SU-DHL-6 (cell line): ENCODE data around the gene GAREM1.

Source experiments
- H2AFZ ChIP-seq: fragments of 200-600 bp; sonication (generic); 2 replicates; pipeline ENCODE4 v1.6.1; 2014; ENCODE audit warnings: low read depth, mild to moderate bottlenecking, moderate library complexity, mixed read lengths, antibody characterized with exemption, low read length; ENCODE audit not compliant: severe bottlenecking
- H3F3A ChIP-seq: fragments of 200-600 bp; shearing (Covaris generic); 2 replicates; pipeline ENCODE4 v1.6.0; 2016; ENCODE audit warnings: antibody characterized with exemption, mild to moderate bottlenecking; ENCODE audit not compliant: insufficient read depth
- H3K27ac ChIP-seq: fragments of 200-600 bp; sonication (generic); 2 replicates; pipeline ENCODE4 v1.5.1; 2016; ENCODE audit warnings: low read depth, mild to moderate bottlenecking, low read length, moderate library complexity, mixed read lengths
- H3K27me3 ChIP-seq: fragments of 200-600 bp; sonication (generic), shearing (Covaris generic); 2 replicates; pipeline ENCODE4 v1.6.0; 2014; ENCODE audit warnings: mild to moderate bottlenecking, low read length
- H3K36me3 ChIP-seq: fragments of 200-600 bp; sonication (generic); 2 replicates; pipeline ENCODE4 v1.6.1; 2014; ENCODE audit warnings: mild to moderate bottlenecking, low read length, mixed read lengths
- H3K4me2 ChIP-seq: fragments of 300-600, 200-600 bp; shearing (Covaris generic), sonication (generic); 2 replicates; pipeline ENCODE4 v1.6.0; 2014; ENCODE audit warnings: low read length, low read depth, mild to moderate bottlenecking; ENCODE audit not compliant: poor library complexity, severe bottlenecking
- H3K4me3 ChIP-seq: fragments of 200-600 bp; sonication (generic); 2 replicates; pipeline ENCODE4 v1.5.1; 2014; ENCODE audit warnings: antibody characterized with exemption, low read length, mild to moderate bottlenecking, mixed read lengths; ENCODE audit not compliant: insufficient read depth, poor library complexity, severe bottlenecking
- H3K79me2 ChIP-seq: fragments of 200-600 bp; sonication (generic); 2 replicates; pipeline ENCODE4 v1.6.1; 2014; ENCODE audit warnings: mild to moderate bottlenecking, low read length, moderate library complexity; ENCODE audit not compliant: insufficient read depth
- H3K9ac ChIP-seq: fragments of 200-600 bp; sonication (generic); 2 replicates; pipeline ENCODE4 v1.7.0; 2014; ENCODE audit warnings: mild to moderate bottlenecking, low read length
- H3K9me2 ChIP-seq: fragments of 200-600 bp; sonication (generic); replicated peaks from 2 replicates; pipeline ENCODE4 v1.6.1; 2014; ENCODE audit warnings: low read length; ENCODE audit not compliant: insufficient read depth
- H3K9me3 ChIP-seq: fragments of 200-600 bp; sonication (generic); 2 replicates; pipeline ENCODE4 v1.6.1; 2014; ENCODE audit warnings: low read length, mixed read lengths; ENCODE audit not compliant: insufficient read depth
- H4K20me1 ChIP-seq: fragments of 200-600 bp; sonication (generic); 2 replicates; pipeline ENCODE4 v1.6.1; 2014; ENCODE audit warnings: low read depth, mild to moderate bottlenecking, antibody characterized with exemption, low read length, moderate library complexity, mixed read lengths
- EZH2phosphoT487 ChIP-seq: fragments of 200-600 bp; sonication (generic), shearing (Covaris generic); conservative IDR thresholded peaks from 2 replicates; pipeline ENCODE4 v1.6.1; 2018; ENCODE audit warnings: mild to moderate bottlenecking, antibody characterized with exemption, low read length, moderate library complexity, mixed read lengths
- TF ChIP-seq, protein P1 (sequence below): fragments of 200-600 bp; sonication (generic); IDR thresholded peaks from one replicate; pipeline ENCODE4 v1.5.1; 2017; ENCODE audit warnings: antibody characterized with exemption, mild to moderate bottlenecking, low read length, moderate library complexity; ENCODE audit not compliant: insufficient read depth, poor library complexity, severe bottlenecking

Gene GAREM1

DNA sequence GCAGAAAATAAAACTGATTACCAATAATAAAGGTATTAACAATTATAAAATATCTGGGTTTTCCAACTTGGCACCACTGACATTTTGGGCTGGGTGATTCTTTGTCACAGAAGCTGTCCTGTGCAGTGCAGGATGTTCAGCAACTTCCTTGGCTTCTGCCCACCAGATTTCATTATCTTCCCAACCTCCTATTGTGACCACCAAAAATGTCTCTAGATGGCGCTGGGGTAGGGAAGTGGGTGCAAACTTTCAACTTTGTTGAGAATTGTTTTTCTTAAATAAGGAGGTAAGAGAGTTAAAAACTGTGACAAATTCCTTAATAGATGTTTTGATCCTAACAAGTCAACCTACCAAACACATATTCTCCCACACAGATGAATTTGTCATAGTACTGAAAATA is 90.1 kb downstream of the GAREM1 start:
- no peak overlapping the region for H3K4me3 ChIP-seq
- H3K27me3 ChIP-seq: no peaks in the 10 kb centered on the region
- H3K36me3 ChIP-seq: no peaks in the 10 kb centered on the region
- H3K79me2 ChIP-seq: no peaks in the 10 kb centered on the region
- no peaks in the 10 kb centered on the region for H3K9me3 ChIP-seq
- no peak for TF ChIP-seq EZH2phosphoT487
- TF ChIP-seq, protein P1, sequence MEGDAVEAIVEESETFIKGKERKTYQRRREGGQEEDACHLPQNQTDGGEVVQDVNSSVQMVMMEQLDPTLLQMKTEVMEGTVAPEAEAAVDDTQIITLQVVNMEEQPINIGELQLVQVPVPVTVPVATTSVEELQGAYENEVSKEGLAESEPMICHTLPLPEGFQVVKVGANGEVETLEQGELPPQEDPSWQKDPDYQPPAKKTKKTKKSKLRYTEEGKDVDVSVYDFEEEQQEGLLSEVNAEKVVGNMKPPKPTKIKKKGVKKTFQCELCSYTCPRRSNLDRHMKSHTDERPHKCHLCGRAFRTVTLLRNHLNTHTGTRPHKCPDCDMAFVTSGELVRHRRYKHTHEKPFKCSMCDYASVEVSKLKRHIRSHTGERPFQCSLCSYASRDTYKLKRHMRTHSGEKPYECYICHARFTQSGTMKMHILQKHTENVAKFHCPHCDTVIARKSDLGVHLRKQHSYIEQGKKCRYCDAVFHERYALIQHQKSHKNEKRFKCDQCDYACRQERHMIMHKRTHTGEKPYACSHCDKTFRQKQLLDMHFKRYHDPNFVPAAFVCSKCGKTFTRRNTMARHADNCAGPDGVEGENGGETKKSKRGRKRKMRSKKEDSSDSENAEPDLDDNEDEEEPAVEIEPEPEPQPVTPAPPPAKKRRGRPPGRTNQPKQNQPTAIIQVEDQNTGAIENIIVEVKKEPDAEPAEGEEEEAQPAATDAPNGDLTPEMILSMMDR: no peak
- no peak overlapping the region for H3K9ac ChIP-seq
- no peaks in the 10 kb centered on the region for H3F3A ChIP-seq
- H3K4me2 ChIP-seq: no peak overlapping the region
- no peaks in the 10 kb centered on the region for H4K20me1 ChIP-seq
- no peak overlapping the region for H2AFZ ChIP-seq
- H3K27ac ChIP-seq: no peak overlapping the region
- no peaks in the 10 kb centered on the region for H3K9me2 ChIP-seq

DNA sequence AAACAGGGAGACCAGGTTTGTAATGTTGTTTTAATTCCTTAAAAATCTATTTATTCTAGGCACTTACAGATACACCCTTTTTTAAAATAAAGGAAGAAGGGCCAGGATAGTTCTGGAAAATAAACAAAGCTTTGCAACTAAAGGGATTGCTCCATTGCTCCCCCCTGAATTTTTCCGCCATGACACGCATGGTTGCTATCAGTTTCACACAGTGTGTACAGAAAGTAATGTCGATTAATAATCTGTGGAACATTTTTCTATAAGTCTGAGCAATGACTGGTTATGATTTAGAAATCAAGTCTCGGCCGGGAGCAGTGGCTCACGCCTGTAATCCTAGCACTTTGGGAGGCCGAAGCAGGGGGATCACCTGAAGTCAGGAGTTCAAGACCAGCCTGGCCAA is 90.8 kb downstream of the GAREM1 start:
- TF ChIP-seq EZH2phosphoT487: no peak
- TF ChIP-seq, protein P1: no peak
- Histone ChIP-seq H3K27me3 (no peaks in the 10 kb centered on the region), H3K27ac (no peak overlapping the region)

DNA sequence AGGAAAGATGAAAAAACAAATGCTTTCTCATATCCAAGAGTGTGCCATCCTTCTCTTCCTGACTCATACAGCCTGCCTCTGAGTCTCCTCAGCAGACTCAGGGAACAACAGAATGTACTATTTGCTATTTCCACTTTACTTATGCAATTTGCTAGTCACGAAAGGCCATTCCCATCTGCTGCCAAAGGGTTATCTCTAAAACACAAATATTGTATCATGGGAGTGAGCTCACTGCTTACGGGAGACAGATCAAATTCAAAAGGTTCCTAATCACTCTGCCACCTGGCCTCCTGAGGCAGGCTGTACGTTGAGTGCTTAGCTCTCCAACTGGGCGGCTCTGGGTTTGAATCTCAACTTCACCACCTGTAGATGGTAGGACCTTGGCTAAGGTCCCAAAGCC is 92.0 kb downstream of the GAREM1 start:
- Histone ChIP-seq H3K4me3 (no peak overlapping the region), H3K36me3 (no peaks in the 10 kb centered on the region), H3F3A (no peaks in the 10 kb centered on the region), H3K9me2 (no peaks in the 10 kb centered on the region), H3K79me2 (no peaks in the 10 kb centered on the region), H3K9ac (no peak overlapping the region), H2AFZ (no peak overlapping the region), H3K27ac (no peak overlapping the region), H4K20me1 (no peaks in the 10 kb centered on the region), H3K4me2 (no peak overlapping the region), H3K27me3 (no peaks in the 10 kb centered on the region), H3K9me3 (no peaks in the 10 kb centered on the region)
- no peak for TF ChIP-seq EZH2phosphoT487

More for the DNA sequence above, 90.8 kb downstream of the GAREM1 start:
- no peak overlapping the region for H2AFZ ChIP-seq
- H3K4me3 ChIP-seq: no peak overlapping the region
- no peaks in the 10 kb centered on the region for H3F3A ChIP-seq
- H3K9ac ChIP-seq: no peak overlapping the region
- H3K79me2 ChIP-seq: no peaks in the 10 kb centered on the region
- no peak overlapping the region for H3K4me2 ChIP-seq
- no peaks in the 10 kb centered on the region for H3K36me3 ChIP-seq
- H3K9me2 ChIP-seq: no peaks in the 10 kb centered on the region
- H4K20me1 ChIP-seq: no peaks in the 10 kb centered on the region
- no peaks in the 10 kb centered on the region for H3K9me3 ChIP-seq

DNA sequence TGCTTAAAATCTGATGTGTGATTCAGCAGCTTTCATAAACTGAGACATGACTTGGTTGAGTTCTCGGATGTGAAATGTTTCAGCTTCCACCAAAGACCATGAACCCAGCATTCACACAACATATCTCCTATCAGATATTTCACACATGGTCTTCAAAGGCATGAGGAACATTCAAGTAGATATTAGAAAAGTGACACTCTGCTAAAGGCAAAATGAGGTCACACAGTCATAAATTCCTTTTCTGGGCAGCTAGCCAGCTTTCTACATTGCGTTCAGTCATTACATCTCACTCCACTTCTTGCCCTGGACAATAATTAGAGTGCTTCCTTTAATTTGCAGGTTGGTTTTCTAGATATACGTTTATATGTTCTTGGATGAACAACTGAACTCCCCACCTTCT is 96.7 kb downstream of the GAREM1 start:
- Histone ChIP-seq H3K27ac (no peak overlapping the region), H4K20me1 (no peaks in the 10 kb centered on the region), H3K27me3 (no peaks in the 10 kb centered on the region), H3K36me3 (no peaks in the 10 kb centered on the region), H3K4me2 (no peak overlapping the region), H3K9ac (no peak overlapping the region), H3K4me3 (no peak overlapping the region), H3F3A (no peaks in the 10 kb centered on the region), H3K9me3 (no peaks in the 10 kb centered on the region), H2AFZ (no peak overlapping the region), H3K79me2 (no peaks in the 10 kb centered on the region), H3K9me2 (no peaks in the 10 kb centered on the region)
- TF ChIP-seq, protein P1: no peak
- no peak for TF ChIP-seq EZH2phosphoT487
